Medulla oblongata (tissue), 1 donor: ENCODE data around the gene EMC9.
A peak's percentile ranks its signal among the peaks of the same experiment; 100 is the strongest.

Experiments
- DNase-seq: peaks from one replicate; pipeline ENCODE4 v3.0.0-alpha.2; 2015; ENCODE audit errors: extremely low spot score

Gene EMC9

DNA sequence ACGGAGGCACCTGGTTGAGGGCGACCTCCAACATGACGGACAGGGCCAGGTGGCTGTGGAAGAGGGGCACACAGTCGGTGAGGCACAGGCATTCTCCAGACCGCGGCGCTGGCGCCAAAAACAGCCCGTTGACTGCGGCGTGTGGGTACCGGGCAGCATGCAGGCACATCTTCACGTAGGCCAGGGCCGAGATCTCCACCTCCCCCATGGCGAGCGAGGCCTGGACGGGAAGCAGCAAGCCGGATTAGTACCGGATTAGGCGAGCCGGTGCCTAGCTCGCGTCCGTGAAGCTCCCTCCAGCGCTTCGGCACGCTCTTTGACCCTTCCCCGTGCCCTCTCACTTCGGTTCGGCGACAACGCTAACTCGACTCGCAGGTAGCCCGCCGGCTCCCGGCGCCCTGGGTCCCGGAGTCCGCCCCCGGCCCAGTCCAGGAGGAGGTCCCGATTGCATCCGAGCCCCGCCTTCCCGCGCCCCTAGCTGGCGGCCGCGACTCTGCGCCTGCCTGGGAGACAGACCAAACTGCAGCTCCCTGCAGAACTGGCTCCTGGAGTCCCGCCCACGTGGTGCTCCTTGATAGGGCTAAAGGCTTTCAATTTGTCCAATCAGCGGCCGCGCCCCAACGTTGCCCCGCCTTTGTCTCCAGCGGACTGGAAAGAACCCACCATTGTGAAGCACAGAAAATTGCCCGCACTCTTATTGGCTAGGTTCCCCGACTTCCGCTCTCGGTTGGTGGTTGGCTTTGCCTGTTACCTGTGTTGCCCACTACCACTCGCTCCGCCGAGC is at the start of gene EMC9:
Gene EMC9, minus strand, starts transcription at position 495 of the 784 bp plus-strand sequence. Its CDS starts 287 bp downstream, at position 208.
- DNase-seq = peak; percentile 100

DNA sequence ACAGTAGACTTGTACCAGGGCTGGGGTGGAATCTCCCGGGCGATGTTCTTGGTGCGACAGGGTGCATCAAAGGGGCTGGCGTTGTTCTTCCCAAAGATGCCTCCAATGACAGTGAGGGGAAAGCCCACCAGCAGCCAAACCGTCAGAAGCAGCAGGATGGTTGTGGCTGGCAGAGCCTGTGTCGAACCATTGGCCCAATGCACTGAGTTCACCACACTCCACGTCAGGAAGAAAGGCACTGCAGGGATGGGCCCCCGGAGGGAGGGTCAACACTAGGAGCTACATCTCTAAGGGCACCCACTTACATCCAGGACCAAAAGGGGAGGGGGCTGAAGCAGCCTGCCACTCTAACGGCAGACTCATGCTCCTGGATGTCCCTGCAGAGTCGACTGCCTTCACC is 49.0 kb upstream of the EMC9 start:
- no peak for DNase-seq

DNA sequence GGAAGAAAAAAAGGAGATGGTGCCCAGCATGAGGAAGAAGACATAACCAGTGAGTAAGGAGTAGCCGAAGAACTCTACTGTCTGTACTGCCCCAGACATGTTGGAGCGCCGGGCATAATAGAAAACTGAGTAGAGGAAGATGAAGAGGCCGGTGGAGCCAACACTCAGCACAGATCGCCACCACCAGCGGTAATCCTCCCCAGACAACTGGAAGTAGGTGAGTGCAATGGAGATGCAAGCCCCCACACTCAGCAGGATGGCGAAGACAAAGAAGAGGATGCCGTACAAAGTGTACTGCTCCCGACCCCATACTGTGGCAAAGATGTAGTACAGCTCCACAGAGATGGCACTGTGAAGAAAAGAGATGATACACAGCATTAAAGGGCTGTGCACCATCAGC is 48.1 kb upstream of the EMC9 start:
- DNase-seq = no peak

DNA sequence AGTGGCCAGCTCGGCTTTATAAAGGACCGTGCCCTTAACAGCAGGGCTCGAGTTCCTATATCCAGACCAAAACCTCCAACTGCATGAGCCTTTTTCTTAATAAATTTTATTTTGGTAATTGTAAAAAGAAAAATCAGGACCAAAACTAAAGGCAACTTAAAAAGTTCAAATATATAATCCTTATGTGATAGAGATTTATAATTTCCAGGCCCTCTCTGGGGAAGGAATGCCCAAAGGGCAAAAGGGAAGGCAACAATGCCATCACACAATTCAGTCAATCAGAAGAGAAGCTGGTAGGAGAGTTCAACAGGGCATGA is 47.6 kb upstream of the EMC9 start:
- no peak for DNase-seq

DNA sequence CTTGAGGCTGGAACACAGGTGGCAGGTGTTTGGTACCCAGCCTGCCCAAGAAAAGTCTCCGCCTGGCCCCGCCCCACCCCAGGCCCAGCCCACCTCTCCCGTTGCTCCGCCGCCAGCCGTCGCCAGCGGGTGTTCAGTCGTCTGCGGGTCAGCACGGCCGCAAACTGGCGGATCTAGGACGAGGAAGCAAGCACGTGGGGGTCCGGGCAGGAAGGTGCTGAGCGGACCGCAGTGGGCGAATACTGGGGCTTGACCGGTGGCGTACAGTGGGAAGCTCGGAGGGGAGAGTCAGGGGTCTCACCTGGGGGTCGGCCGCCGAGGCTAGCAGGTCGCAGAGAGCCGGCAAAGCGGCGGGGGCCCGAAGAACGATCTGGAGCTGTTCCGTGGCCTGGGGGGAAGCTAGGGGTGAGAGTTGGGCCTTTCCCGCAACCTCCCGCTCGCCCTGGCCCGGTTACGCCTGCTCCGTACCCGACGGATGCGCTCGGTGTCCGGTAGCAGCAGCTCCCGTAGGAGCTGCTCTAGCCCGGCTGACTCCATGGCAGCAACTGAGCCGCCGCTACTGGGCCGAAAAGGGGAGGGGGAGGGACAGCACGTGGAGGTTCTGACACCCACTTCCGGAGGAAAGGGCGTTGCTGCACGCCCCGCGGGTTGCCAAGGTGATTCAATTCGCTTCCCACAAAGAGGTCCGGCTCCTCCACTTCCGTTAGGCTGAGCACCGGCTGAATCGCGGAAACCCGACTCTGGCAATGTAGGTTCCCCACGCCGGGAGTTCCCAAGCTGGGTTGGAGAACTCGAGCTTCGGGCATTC is 47.1 kb upstream of the EMC9 start, which contains the start of gene IPO4:
Gene IPO4, minus strand, starts transcription at position 566 of the 808 bp plus-strand sequence. Its CDS starts 29 bp downstream, at position 537.
- DNase-seq = peak; percentile 96

GRCh38 chr14:24187539-24187915 is 46.1 kb upstream of the EMC9 start:
- DNase-seq = no peak

DNA sequence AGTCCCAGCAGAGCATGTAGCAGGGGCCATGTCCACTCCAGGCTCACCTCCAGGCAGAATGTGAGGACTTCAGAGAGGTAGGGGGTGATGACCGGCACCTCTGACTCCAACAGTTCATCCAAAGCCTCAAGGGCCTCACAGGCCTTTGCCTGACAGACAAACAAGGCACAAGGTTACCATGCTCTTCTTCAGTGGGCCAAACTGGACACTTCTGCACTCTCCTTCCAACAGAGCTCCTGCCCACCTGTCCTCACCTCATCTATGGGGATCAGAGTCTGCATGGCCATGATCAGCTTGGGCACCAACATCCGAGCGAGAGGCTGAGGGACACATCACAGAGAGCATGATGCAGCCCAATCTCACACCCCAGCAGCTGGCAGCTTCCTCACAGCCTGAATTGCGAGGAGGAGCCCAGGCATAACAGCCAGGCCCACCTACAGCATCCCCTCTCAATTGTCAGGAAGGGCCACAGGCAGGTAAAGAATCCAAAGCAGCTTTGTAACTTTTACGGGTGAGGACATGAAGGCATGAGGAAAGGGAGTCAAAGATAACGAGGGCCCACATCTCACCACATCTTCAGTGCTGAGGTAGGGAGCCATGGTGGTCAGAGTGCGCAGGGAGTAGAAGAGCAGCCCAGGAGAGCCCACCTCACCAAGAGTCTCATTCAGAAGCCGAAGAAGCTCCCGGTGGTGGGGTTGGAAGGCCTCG is 45.6 kb upstream of the EMC9 start:
- no peak for DNase-seq

- DNase-seq = no peak
These were observed 44.4 kb upstream of the EMC9 start for GRCh38 chr14:24185741-24186140.

GRCh38 chr14:24185026-24185425 is 43.6 kb upstream of the EMC9 start:
- no peak for DNase-seq

DNA sequence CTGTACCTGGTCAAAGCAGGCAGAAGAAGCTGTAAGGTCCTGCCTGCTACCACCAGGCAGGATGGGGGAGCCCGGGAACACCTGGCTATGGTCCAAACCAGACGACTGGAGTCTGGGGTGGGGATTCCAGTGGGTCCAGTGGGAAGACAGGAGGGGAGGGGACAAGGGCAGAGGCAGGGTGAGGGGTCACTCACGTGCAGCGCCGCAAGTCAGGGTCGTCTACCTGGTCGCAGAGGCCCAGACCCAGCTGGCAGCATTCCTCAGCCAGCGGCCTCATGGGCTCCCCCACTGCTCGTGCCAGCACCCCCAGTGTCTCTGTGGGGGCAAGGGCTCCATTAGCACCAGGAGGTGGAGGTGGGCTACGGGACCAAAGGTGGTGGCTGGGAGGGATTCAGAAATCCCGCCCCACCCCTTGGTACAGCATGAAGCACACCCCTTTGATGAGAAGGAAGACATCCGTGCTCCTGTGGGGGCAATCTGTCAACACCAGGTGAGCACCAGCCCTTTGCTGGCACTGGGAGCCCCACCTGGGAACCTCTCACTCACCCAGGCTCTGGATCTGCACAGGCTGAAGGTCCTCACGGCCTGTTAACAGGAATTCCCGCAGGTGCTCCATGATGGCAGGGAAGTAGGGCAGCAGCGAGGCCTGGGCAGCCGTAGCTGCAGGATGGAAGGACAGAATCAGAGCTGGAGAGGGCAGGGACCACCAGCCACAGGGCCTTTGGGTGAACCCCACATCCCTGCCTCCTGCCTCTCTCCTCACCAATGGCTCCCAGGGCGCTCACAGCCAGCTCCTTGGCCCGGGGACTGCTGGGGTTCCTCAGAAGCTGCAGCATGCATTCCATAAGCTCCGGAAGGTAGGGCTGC is 42.9 kb upstream of the EMC9 start:
- DNase-seq = no peak

- DNase-seq = no peak
These were observed 41.7 kb upstream of the EMC9 start for GRCh38 chr14:24183014-24183481.

DNA sequence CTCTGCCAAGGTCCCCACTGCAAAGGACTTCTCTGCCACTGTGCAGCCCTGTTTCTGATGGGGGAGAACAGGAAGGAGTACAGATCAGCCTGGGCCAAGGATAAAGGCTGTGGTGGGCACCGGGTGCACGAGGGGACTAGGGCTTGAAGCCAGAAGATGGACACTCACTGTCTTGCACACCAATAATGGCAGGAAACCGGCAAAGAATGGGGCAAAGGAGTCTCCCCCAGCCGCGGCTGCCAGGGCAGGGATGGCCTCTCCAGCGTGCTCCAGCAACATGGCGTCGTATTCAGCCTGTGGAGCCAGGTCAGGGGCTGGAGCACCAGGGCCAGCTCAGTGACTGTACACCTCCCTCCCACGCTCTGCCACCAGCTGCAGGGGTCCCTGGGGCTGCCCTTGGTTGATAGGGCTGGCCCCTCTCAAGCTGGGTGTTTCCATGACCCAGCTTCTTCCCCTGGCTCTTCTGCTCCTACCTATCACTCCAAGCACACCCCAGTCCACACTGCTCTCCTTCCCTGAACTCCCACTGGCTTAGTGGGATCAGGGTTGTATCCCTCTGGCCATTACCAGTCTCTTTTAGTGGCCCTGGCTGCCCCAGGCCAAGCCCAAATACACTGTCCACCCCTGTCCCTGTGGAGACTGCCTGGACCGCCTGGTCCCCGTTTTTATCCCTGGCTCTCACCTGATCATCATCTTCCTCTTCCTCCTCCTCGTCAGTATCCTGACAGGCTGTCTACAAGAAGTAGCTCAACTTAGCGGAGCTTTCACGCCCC is 40.9 kb upstream of the EMC9 start:
- no peak for DNase-seq

GRCh38 chr14:24181371-24182077 is 40.1 kb upstream of the EMC9 start:
- no peak for DNase-seq

DNA sequence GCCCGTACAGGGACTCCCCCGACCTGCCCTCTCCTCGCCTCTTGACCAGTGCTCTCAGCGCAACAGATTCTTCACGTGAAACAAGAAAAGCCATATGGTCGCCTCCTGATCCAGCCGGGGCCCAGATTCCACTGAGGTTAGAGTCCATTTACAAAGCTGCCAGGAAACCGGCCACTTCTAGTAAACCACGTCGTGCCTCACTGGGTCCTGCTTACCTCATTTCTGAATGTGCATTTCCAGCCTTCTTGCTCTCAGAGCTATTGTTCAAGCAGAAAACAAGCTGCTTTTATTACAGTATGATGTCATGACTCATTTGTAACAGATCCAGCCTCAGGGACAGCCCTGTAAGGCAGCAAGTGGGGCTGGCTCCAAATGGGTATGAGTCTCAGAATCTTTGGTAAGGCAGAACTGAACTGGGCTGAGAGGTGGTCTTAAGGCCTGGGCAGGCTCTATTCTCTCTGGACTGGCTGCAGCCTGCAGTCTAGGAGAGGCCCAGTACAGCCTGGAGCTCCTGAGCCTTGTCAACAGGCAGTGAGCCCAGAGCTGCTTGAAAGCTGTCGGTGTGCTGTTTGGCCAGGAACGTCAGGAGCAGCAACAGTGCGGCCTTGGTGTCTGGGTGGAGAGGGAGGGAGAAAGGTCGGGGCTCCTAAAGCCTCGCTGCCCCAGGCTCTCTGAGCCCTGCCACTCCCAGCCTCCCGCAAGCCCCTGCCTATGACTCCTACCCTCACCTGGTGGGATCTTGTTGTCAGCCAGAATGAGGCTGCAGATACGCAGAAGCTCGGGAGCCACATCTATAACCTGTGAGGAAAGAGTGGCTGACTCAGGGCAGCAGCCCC is 38.8 kb upstream of the EMC9 start:
- DNase-seq = peak; percentile 79

GRCh38 chr14:24179294-24179960 is 38.0 kb upstream of the EMC9 start:
- DNase-seq = no peak

DNA sequence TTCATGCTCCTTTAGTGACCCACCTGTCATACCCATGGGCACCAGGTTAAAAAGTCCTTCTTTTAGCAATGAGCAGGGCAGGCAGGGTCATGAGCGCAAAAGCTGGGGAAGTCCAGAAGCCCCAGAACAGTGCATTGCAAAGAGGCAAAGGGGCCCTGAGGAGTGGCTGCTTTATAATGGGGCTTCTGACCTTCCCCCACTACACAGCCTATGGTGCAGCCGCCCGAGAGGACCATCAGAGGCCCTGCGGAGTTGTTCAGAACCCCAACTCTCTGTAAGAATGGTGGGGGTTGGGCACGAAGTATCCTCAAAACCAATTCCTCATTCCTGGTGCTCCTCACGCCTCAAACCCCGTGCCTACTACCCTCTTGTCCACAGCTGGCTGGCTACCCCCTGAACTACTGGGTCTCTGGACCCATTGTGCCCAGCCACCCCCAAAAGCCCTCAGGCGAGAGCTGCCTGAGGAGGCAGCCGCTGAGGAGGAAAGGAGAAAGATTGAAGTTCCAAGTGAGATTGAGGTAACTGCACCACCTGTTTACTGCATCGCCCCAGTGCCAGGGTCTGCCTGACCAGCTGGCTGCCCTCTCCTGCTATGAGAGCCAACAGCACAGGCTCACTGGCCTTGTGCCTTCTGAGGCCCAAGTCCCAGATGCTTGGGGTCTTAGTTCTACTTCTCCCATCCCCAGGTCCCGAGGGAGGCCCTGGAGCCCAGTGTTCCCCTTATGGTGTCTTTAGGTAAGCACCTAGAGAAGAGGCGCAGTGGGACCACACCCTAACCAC is 37.2 kb upstream of the EMC9 start:
- DNase-seq = no peak

- DNase-seq = no peak
These were observed 36.5 kb upstream of the EMC9 start for GRCh38 chr14:24177891-24178290.
